ENCODE data around the gene STT3A.

DNA sequence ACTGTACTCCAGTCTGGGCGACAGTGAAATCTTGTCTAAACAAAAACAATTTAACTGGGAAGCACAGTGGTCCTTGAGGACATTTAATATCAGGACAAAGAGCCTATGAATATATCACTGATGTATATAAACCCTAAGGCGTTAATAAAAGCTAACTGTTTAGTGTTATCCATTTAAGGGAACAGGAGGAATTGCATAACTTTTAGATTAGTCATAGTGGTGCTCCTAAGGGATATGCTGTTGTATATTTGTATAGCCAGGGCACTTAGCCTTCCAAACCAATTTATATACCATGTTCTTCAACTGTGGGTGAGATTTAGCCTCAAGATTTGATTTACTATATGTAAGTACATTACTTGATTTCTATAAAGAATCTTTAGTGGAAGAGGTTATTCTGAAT, 29.3 kb downstream of the STT3A start:
- TF ChIP-seq, protein P1, sequence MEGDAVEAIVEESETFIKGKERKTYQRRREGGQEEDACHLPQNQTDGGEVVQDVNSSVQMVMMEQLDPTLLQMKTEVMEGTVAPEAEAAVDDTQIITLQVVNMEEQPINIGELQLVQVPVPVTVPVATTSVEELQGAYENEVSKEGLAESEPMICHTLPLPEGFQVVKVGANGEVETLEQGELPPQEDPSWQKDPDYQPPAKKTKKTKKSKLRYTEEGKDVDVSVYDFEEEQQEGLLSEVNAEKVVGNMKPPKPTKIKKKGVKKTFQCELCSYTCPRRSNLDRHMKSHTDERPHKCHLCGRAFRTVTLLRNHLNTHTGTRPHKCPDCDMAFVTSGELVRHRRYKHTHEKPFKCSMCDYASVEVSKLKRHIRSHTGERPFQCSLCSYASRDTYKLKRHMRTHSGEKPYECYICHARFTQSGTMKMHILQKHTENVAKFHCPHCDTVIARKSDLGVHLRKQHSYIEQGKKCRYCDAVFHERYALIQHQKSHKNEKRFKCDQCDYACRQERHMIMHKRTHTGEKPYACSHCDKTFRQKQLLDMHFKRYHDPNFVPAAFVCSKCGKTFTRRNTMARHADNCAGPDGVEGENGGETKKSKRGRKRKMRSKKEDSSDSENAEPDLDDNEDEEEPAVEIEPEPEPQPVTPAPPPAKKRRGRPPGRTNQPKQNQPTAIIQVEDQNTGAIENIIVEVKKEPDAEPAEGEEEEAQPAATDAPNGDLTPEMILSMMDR (IDR thresholded peaks at IDR 0.05): no peak
- TF ChIP-seq POLR2A (IDR thresholded peaks at IDR 0.05): no peak
